Lower leg skin (tissue), 4 donors: ENCODE data around the gene KRT75. TPM values are rescaled to one million over a fixed set of nuclear protein-coding genes. Genes with fewer than 3 reads are reported as not detected.
A peak's percentile ranks its signal among the peaks of the same experiment; 100 is the strongest.

Experiments
- DNase-seq, 2 donors: peaks; one replicate each; pipeline ENCODE4 v3.0.0-alpha.2; 2019; ENCODE audit warnings: low spot score in 2 of 2
- H3K4me3 ChIP-seq: fragments of 200-600 bp; sonication (generic); 2 replicates; pipeline ENCODE4 v1.5.1; 2017; ENCODE audit warnings: mild to moderate bottlenecking, low read depth; ENCODE audit not compliant: poor library complexity, severe bottlenecking
- POLR2A ChIP-seq, 2 donors: fragments of 450-650 bp; IDR thresholded peaks; one replicate each; pipeline ENCODE4 v1.6.1; 2016 to 2017; ENCODE audit warnings: antibody characterized with exemption in 2 of 2, mild to moderate bottlenecking in 1 of 2, moderate library complexity in 1 of 2
- WGBS, 2 donors: methylation state at CpG; one replicate each; pipeline ENCODE4 v1.1.5; 2018; 5-methylcytosine and 5-hydroxymethylcytosine counted together
- intact Hi-C: fragments of 100-400 bp; cut with DNase I; formaldehyde crosslinking; loops from one replicate; pipeline ENCODE4 v1.15.0; 2023; ENCODE audit warnings: low total_unique reads
- total RNA-seq, 4 donors: library from RNA; depleted of rRNA; stranded (reverse); fragments of >200 nt; gene quantifications; one replicate each; pipeline ENCODE4 v1.1.0, GENCODE V29; 2016
- TF ChIP-seq, protein P1 (sequence below), 3 donors: fragments of 450-650 bp; IDR thresholded peaks; one replicate each; pipeline ENCODE4 v1.5.1; 2016; ENCODE audit warnings: antibody characterized with exemption in 3 of 3, mild to moderate bottlenecking in 3 of 3, moderate library complexity in 2 of 3

KRT75 gene
- total RNA-seq, 4 donors from 2014 or later = 1.6 to 31.9 (median 4.9) TPM

DNA sequence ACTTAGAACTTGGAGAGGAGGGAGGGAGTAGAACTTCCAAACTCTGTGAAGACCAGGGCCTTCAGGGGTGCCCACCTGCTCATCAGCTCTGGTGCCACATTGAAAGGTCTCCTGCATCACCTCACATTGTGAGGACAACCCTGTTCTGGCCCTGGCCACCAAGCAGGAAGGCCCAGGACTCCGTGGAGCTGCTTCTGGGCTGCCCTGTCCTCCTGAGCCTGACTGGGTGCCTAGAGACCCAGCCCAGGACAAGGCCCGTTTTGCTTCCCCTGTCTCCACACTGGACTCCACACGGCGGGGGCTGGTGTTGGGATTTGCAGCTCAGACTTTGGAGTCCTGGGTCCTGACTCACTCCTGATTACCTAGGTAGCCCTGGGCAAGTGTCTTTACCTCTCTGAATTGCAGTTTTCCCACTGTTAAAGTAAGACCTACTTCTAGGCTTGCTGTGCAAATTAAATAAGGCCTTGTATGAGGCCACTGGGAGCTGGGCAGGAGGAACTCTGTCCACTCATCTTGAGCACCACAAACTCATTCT lies 15.5 kb downstream of the KRT75 start:
- DNase-seq = no peak
- 96 to 97% methylated on average over 4 of the region's 4 CpGs for WGBS, 2 donors
- intact Hi-C loops = no loop called here
- TF ChIP-seq POLR2A (IDR thresholded peaks at IDR 0.05) = no peak
- TF ChIP-seq, protein P1, sequence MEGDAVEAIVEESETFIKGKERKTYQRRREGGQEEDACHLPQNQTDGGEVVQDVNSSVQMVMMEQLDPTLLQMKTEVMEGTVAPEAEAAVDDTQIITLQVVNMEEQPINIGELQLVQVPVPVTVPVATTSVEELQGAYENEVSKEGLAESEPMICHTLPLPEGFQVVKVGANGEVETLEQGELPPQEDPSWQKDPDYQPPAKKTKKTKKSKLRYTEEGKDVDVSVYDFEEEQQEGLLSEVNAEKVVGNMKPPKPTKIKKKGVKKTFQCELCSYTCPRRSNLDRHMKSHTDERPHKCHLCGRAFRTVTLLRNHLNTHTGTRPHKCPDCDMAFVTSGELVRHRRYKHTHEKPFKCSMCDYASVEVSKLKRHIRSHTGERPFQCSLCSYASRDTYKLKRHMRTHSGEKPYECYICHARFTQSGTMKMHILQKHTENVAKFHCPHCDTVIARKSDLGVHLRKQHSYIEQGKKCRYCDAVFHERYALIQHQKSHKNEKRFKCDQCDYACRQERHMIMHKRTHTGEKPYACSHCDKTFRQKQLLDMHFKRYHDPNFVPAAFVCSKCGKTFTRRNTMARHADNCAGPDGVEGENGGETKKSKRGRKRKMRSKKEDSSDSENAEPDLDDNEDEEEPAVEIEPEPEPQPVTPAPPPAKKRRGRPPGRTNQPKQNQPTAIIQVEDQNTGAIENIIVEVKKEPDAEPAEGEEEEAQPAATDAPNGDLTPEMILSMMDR (IDR thresholded peaks at IDR 0.05) = no peak
- H3K4me3 ChIP-seq = no peak overlapping the region

DNA sequence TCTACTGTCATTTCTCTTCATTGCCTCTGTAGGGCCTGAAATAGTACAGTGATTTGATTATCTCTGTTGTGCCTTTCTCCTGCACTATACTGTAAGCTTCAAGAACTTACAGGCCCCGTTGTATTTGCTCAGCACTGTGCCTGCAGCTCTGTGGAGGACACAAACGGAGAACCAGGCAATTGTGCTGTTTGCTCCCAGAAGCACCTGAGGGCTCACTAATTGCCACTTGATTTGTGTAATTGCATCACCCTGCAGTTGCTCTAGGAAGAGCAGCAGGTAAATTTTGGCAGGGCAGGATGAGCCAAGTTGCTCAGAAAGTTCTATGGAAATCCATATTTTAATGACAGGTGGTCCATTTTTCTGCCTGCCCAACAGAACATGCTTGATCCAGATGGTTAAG lies 16.4 kb downstream of the KRT75 start:
- intact Hi-C loops = no loop called here
- H3K4me3 ChIP-seq = no peak overlapping the region
- 62 to 63% methylated on average over 2 of the region's 2 CpGs for WGBS, 2 donors
- no peak for TF ChIP-seq POLR2A (IDR thresholded peaks at IDR 0.05)
- TF ChIP-seq, protein P1 (IDR thresholded peaks at IDR 0.05) = no peak
- no peak for DNase-seq

DNA sequence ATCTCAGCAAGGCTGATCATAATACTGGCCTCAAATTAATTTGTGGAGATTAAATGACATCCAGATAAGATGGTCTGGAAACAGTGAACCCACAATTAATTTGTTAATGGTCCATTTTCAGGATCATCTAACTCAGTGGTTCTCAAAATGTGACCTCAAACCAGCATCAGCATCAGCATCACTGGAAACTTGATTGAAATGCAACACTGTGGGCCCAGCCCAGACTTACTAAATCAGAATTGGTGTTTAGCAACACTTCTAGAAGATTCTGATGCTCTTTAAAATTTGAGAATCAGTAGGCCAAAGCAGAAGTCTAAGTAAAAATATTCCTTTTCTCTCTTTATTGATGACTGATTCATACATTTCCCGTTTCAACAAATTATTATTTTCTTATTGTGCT lies 17.4 kb downstream of the KRT75 start:
- TF ChIP-seq POLR2A (IDR thresholded peaks at IDR 0.05) = no peak
- TF ChIP-seq, protein P1 (IDR thresholded peaks at IDR 0.05) = no peak
- no peak overlapping the region for H3K4me3 ChIP-seq
- DNase-seq = no peak
- 71 to 77% methylated on average over 1 of the region's 1 CpG for WGBS, 2 donors
- intact Hi-C loops = no loop called here

DNA sequence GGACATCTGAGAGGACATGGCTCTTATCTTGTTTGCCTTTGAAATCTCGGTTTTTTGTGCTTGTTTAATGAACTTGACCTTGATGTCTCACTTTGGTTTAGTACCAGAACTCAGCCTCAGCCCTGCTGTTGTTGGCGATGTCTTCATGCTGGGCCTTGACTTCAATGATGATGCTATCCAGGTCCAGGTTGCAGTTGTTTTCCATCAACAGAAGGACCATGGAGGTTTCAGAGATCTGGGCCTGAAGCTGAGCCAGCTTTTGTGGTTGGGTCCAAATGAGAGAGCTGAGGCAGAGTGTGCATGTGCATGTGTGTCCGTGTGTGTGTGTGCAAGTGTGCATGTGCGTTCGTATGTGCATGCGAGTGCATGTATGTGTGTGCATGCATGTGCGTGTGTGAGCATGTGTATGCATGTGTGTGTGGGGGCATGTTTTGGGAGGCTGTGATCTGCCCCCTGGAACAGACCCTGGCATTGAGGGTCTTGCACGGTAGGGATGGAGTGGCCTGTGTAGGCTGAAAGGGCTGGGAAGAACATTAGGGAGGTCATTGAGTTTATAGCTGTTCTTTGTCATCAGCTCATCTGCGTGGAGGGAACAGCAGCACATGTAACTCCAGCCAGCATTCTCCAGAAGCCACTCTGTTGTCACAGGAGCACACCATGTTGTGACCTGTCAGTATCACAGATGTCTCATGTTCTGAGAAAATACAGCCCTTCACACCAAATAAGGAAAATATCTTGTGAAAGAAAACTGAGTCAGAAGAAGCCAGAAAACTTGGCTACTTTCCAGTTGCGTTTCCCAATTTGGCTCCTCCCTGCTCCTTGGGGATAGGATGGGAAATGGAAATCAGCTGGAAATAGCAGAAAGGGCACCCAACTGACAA lies 18.1 kb downstream of the KRT75 start:
- TF ChIP-seq, protein P1 (IDR thresholded peaks at IDR 0.05) = no peak
- TF ChIP-seq POLR2A (IDR thresholded peaks at IDR 0.05) = no peak
- WGBS, 2 donors = 63 to 67% methylated on average over 10 of the region's 10 CpGs
- H3K4me3 ChIP-seq = no peak overlapping the region
- DNase-seq = peak in 1 of 2 donors; percentile 77
- intact Hi-C loops = no loop called here

DNA sequence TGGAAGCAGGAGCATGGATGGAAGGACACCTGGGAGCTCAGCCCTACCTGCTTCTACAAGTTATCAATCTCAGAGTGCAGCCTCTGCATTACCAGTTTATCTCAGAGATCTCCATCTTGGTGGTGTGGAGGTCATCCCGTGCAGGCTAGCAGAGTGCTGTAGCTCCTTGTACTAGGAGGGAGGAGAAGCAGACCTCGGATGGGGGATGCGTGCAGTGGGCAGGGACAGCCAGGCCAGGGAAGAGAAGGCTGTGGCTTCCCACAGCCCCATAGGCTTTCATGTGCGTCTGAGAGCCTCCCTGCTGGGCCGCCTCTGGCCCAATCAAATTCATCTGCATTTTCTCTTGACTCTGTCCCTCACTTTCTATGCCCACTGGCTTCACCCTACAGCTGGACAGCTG lies 19.2 kb downstream of the KRT75 start:
- H3K4me3 ChIP-seq = no peak overlapping the region
- TF ChIP-seq, protein P1 (IDR thresholded peaks at IDR 0.05) = no peak
- no peak for TF ChIP-seq POLR2A (IDR thresholded peaks at IDR 0.05)
- intact Hi-C loops = no loop called here
- no peak for DNase-seq
- 90 to 93% methylated on average over 5 of the region's 5 CpGs for WGBS, 2 donors
